Heart left ventricle (tissue), 16 donors: ENCODE data around the gene LILRA6. TPM values are rescaled to one million over a fixed set of nuclear protein-coding genes. Genes with fewer than 3 reads are reported as not detected.
A peak's percentile ranks its signal among the peaks of the same experiment; 100 is the strongest.

Experiments used
- ATAC-seq, 4 donors: fragments of 200-7000 bp; cut with Tn5 transposase; one replicate each; pipeline ENCODE4 v1.9.1; 2020 to 2022; ENCODE audit warnings: moderate library complexity in 4 of 4, mild to moderate bottlenecking in 3 of 4, moderate number of reproducible peaks in 1 of 4
- DNase-seq, 5 donors: peaks; one replicate each; pipeline ENCODE4 v3.0.0-alpha.2; 2020
- H3K27ac ChIP-seq, 12 donors: fragments of 200-600 bp; sonication (generic) in 4 of 12; one replicate each; pipeline versions ENCODE4 v1.5.0 to v1.8.0; 2016 to 2022; ENCODE audit warnings: mild to moderate bottlenecking in 2 of 12
- H3K27me3 ChIP-seq, 9 donors: fragments of 200-600 bp; sonication (generic) in 2 of 9; one replicate each; pipeline versions ENCODE4 v1.5.1 to v1.8.0; 2016 to 2022; ENCODE audit warnings: mild to moderate bottlenecking in 3 of 9
- H3K36me3 ChIP-seq, 9 donors: fragments of 200-600 bp; sonication (generic) in 2 of 9; one replicate each; pipeline versions ENCODE4 v1.5.0 to v1.8.0; 2018 to 2022; ENCODE audit warnings: mild to moderate bottlenecking in 2 of 9
- H3K4me1 ChIP-seq, 12 donors: fragments of 200-600 bp; sonication (generic) in 4 of 12; one replicate each; pipeline versions ENCODE4 v1.5.0 to v1.8.0; 2016 to 2022; ENCODE audit warnings: mild to moderate bottlenecking in 3 of 12
- H3K4me3 ChIP-seq, 12 donors: fragments of 200-600 bp; sonication (generic) in 4 of 12; one replicate each; pipeline versions ENCODE4 v1.5.0 to v1.8.0; 2017 to 2022; ENCODE audit warnings: mild to moderate bottlenecking in 9 of 12, moderate library complexity in 4 of 12
- H3K9me3 ChIP-seq, 12 donors: fragments of 200-600 bp; sonication (generic) in 4 of 12; one replicate each; pipeline versions ENCODE4 v1.5.0 to v1.8.0; 2016 to 2022; ENCODE audit warnings: mild to moderate bottlenecking in 1 of 12
- CTCF ChIP-seq, 12 donors: fragments of 200-600 bp; sonication (generic) in 4 of 12; IDR thresholded peaks; one replicate each; pipeline versions ENCODE4 v1.5.0 to v1.8.0; 2018 to 2022; ENCODE audit warnings: antibody characterized with exemption in 12 of 12, mild to moderate bottlenecking in 5 of 12
- POLR2A ChIP-seq, 2 donors: fragments of 450-650 bp; IDR thresholded peaks; one replicate each; pipeline ENCODE4 v1.6.1; 2017; ENCODE audit warnings: antibody characterized with exemption in 2 of 2, mild to moderate bottlenecking in 2 of 2, moderate library complexity in 2 of 2
- WGBS, 4 donors: extraction: QIAGEN DNeasy Blood & Tissue Kit in 2 of 4; methylation state at CpG; one replicate each; pipeline versions ENCODE4 v1.1.5 to v1.1.7; 2013 to 2018; 5-methylcytosine and 5-hydroxymethylcytosine counted together
- intact Hi-C, 10 donors: fragments of 100-400 bp; cut with DNase I; formaldehyde crosslinking; loops; one replicate each; pipeline versions ENCODE4 v1.11.1 to v1.14.2; 2022
- polyA plus RNA-seq, 2 donors: library from polyadenylated mRNA; stranded (reverse); fragments of 200-250 nt; gene quantifications; one replicate each; pipeline ENCODE4 v1.2.3, GENCODE V29; 2013
- total RNA-seq, 9 donors: library from RNA; depleted of rRNA in 2 of 9; stranded (reverse); fragments of >200 nt in 2 of 9; fragmentation: NEBNext Ultra II Directional in 3 of 9; extraction: Animal tissue kit (Norgen Biotek cat#: 25700) in 3 of 9; gene quantifications; one replicate each; pipeline versions ENCODE4 v1.1.0 to v1.2.4, GENCODE V29; 2016 to 2023
- donor health status: ischemic (EF 13 %, LVEDD 7.1; RV severe dilation, severe dysfunction).
- donor health status: healthy with polysubstance abuse.
- donor health status: DM: no; HTN: yes; CAD: no.
- donor health status: DM: no; HTN: no; CAD: no.
- donor health status: ischemic (EF 25% LVEDD 6.9; RV normal size, moderate dysfunction).
- donor health status: ischemic (EF 25% LVEDD 5.7; RV mildly dilated, moderate dysfunction).
- donor health status: healthy.
- donor health status: DM: yes; HTN: yes; CAD: no.
- donor health status: ischemic (EF 35%, LVEDD 5.7; RV mildly dilated, moderate dysfunction).
- donor health status: nonischemic (EF 11% LVEDD 7.7; RV severe dilation, severe dysfunction).
- donor health status: DM: yes; HTN: yes; CAD: no.
- donor health status: PGD.
- donor health status: ischemic (EF 29% LVEDD 5.4; RV normal size, mild dysfunction).
- donor health status: nonischemic (EF 23%, LVEDD 6.1; RV moderate dilation, normal function).

The LILRA6 gene
- total and polyA plus RNA-seq, 11 donors = 0.44 to 20.9 (median 1.3) TPM

GRCh38 chr19:54201980-54202379 is 40.6 kb downstream of the LILRA6 start:
- peak overlapping the region; percentile 34 to 82 (median 72) for H3K4me3 ChIP-seq
- DNase-seq (no peak), ATAC-seq (no peak)
- no peaks in the 10 kb centered on the region for H3K27me3 ChIP-seq
- H3K27ac ChIP-seq = peak overlapping the region in 5 of 12 donors; percentile 87 to 96 (median 92)
- TF ChIP-seq CTCF (IDR thresholded peaks at IDR 0.05) (no peak), POLR2A (IDR thresholded peaks at IDR 0.05) (no peak)
- intact Hi-C loops = loop anchor here in 1 of 10 donors (5.0 kb wide), 1 partner anchor 35 kb away; no protein-coding TSS in a partner anchor
- no peaks in the 10 kb centered on the region for H3K9me3 ChIP-seq
- H3K4me1 ChIP-seq = peaks cover 19 to 66% (median 49%) of the 10 kb centered on the region in 12 donors
- peaks cover 2 to 59% (median 51%) of the 10 kb centered on the region in 9 donors for H3K36me3 ChIP-seq
- 69 to 75% (median 71%) methylated on average over 13 of the region's 13 CpGs for WGBS, 4 donors

GRCh38 chr19:54201172-54201701 is 41.4 kb downstream of the LILRA6 start:
- WGBS, 4 donors = 1 to 3% (median 2%) methylated on average over 22 to 28 of the region's 28 CpGs
- no peaks in the 10 kb centered on the region for H3K27me3 ChIP-seq
- DNase-seq = no peak
- no peak for ATAC-seq
- peak overlapping the region; percentile 34 to 82 (median 72) for H3K4me3 ChIP-seq
- intact Hi-C loops = loop anchor here in 1 of 10 donors (5.0 kb wide), 1 partner anchor 34 kb away; no protein-coding TSS in a partner anchor
- peaks cover 2 to 51% (median 43%) of the 10 kb centered on the region in 9 donors for H3K36me3 ChIP-seq
- H3K4me1 ChIP-seq = peaks cover 19 to 60% (median 45%) of the 10 kb centered on the region in 12 donors
- TF ChIP-seq POLR2A (IDR thresholded peaks at IDR 0.05) (no peak), CTCF (IDR thresholded peaks at IDR 0.05) (no peak)
- peak overlapping the region; percentile 76 to 97 (median 91) for H3K27ac ChIP-seq
- H3K9me3 ChIP-seq = no peaks in the 10 kb centered on the region

GRCh38 chr19:54199401-54199800 is 43.2 kb downstream of the LILRA6 start:
- intact Hi-C loops = no loop called here
- H3K27ac ChIP-seq = no peak overlapping the region
- H3K9me3 ChIP-seq = no peaks in the 10 kb centered on the region
- WGBS, 4 donors = 71 to 82% (median 73%) methylated on average over 16 of the region's 16 CpGs
- ATAC-seq (no peak), DNase-seq (no peak)
- H3K4me1 ChIP-seq = peaks cover 12 to 42% (median 30%) of the 10 kb centered on the region in 12 donors
- H3K36me3 ChIP-seq = peaks cover 0 to 42% (median 31%) of the 10 kb centered on the region in 9 donors
- TF ChIP-seq POLR2A (IDR thresholded peaks at IDR 0.05) (no peak), CTCF (IDR thresholded peaks at IDR 0.05) (no peak)
- H3K4me3 ChIP-seq = no peak overlapping the region
- H3K27me3 ChIP-seq = no peaks in the 10 kb centered on the region

- Histone ChIP-seq H3K4me1 (peaks cover 6 to 21% (median 15%) of the 10 kb centered on the region in 12 donors), H3K4me3 (no peak overlapping the region), H3K27me3 (no peaks in the 10 kb centered on the region), H3K9me3 (no peaks in the 10 kb centered on the region), H3K27ac (peak overlapping the region in 1 of 12 donors; percentile 8), H3K36me3 (peaks cover 0 to 35% (median 28%) of the 10 kb centered on the region in 9 donors)
- WGBS, 4 donors = 82 to 90% (median 86%) methylated on average over 3 of the region's 3 CpGs
- DNase-seq = no peak
- intact Hi-C loops = no loop called here
- TF ChIP-seq POLR2A (IDR thresholded peaks at IDR 0.05) (no peak), CTCF (IDR thresholded peaks at IDR 0.05) (no peak)
- ATAC-seq = no peak
These were observed 45.5 kb downstream of the LILRA6 start for GRCh38 chr19:54197121-54197520.
